K562 (cell line): ENCODE measurements around the gene ADD3. TPM values are rescaled to one million over a fixed set of nuclear protein-coding genes. Genes with fewer than 3 reads are reported as not detected.

Experiments
- CEBPG ChIP-seq, 3 experiments: fragments of 200-800 bp in 1 of 3; sonication (Bioruptor generic) in 1 of 3; sonication (generic) in 1 of 3; formaldehyde crosslinking in 1 of 3; IDR thresholded peaks in 2 of 3; conservative IDR thresholded peaks in 1 of 3; 2 replicates each; pipeline versions ENCODE4 v1.6.1 to v1.8.0; 2016 to 2022; ENCODE audit warnings: missing compliant biosample characterization in 2 of 3, missing genetic modification characterization in 2 of 3, mild to moderate bottlenecking in 1 of 3, missing genetic modification reagents in 1 of 3
- CHD4 ChIP-seq: fragments of 200-600 bp; sonication (generic); IDR thresholded peaks from 3 replicates; pipeline ENCODE4 v1.6.1; 2012; ENCODE audit warnings: low read depth, mild to moderate bottlenecking, mixed read lengths, low read length, inconsistent platforms; ENCODE audit not compliant: insufficient read depth, insufficient replicate concordance, poor library complexity, severe bottlenecking
- ILF3 ChIP-seq: fragments of 450-650 bp; IDR thresholded peaks from 2 replicates; pipeline ENCODE4 v1.6.1; 2018; ENCODE audit warnings: antibody characterized with exemption, mild to moderate bottlenecking, moderate library complexity, borderline replicate concordance
- KLF13 ChIP-seq: fragments of 450-650 bp; IDR thresholded peaks from 2 replicates; pipeline ENCODE4 v1.6.1; 2016; ENCODE audit warnings: missing genetic modification characterization, low read depth, mild to moderate bottlenecking, missing compliant biosample characterization, moderate library complexity, borderline replicate concordance
- NEUROD1 ChIP-seq: fragments of 150-350 bp; IDR thresholded peaks from 2 replicates; pipeline ENCODE4 v1.6.1; 2014; ENCODE audit warnings: borderline replicate concordance, low read length, low read depth; ENCODE audit not compliant: partially characterized antibody
- RCOR1 ChIP-seq, 2 experiments: IDR thresholded peaks; 2 replicates each; pipeline ENCODE4 v1.6.1; 2012; ENCODE audit warnings: low read depth in 2 of 2, low read length in 2 of 2, borderline replicate concordance in 1 of 2, improper control_type of control experiment in 1 of 2
- SAFB2 ChIP-seq: fragments of 200-400 bp; formaldehyde crosslinking; IDR thresholded peaks from 2 replicates; pipeline ENCODE4 v1.6.1; 2018; ENCODE audit warnings: borderline replicate concordance, low read length, low read depth, moderate library complexity; ENCODE audit not compliant: severe bottlenecking
- SMARCA4 ChIP-seq: fragments of 450-650 bp; IDR thresholded peaks from 2 replicates; pipeline ENCODE4 v1.6.1; 2016
- STAT6 ChIP-seq: sonication (generic); formaldehyde crosslinking; IDR thresholded peaks from 2 replicates; pipeline ENCODE4 v1.8.1; 2023; ENCODE audit warnings: mild to moderate bottlenecking, missing genetic modification reagents
- TAF1 ChIP-seq: IDR thresholded peaks from 2 replicates; pipeline ENCODE4 v1.6.1; 2011; ENCODE audit warnings: mild to moderate bottlenecking, low read length, moderate library complexity; ENCODE audit not compliant: insufficient read depth, control insufficient read depth, severe bottlenecking; ENCODE audit errors: extremely low read depth
- TCF3 ChIP-seq: sonication (generic); formaldehyde crosslinking; IDR thresholded peaks from 2 replicates; pipeline ENCODE4 v1.4.0; 2020; ENCODE audit warnings: mild to moderate bottlenecking, missing genetic modification reagents
- THAP7 ChIP-seq: fragments of 250-450 bp; sonication (Bioruptor Pico); IDR thresholded peaks from 2 replicates; pipeline ENCODE4 v1.5.0; 2021
- TRIM24 ChIP-seq, 2 experiments: fragments of 450-650 bp; IDR thresholded peaks; 2 replicates each; pipeline ENCODE4 v1.6.1; 2016
- ZFX ChIP-seq: sonication (generic); formaldehyde crosslinking; IDR thresholded peaks from 2 replicates; pipeline ENCODE4 v1.8.0; 2022; ENCODE audit warnings: mild to moderate bottlenecking, missing genetic modification reagents, moderate library complexity
- polyA plus RNA-seq, 8 experiments: library from polyadenylated mRNA; depleted of rRNA in 4 of 8; stranded (reverse) in 5 of 8; unstranded in 3 of 8; fragments of >200 nt; fragmentation: Nextera tagmentation in 2 of 8; fragmentation: Illumina TruSeq in 1 of 8; extraction: Ambion mirVana in 2 of 8; extraction: Trizol in 1 of 8; gene quantifications; 2 replicates each; pipeline versions ENCODE4 v1.2.1 to v1.2.3, GENCODE V29; 2011 to 2014; ENCODE audit warnings: inconsistent platforms in 1 of 8, missing spikeins in 1 of 8
- total RNA-seq, 7 experiments: library from RNA; depleted of rRNA in 6 of 7; stranded (reverse); fragments of >200 nt in 6 of 7; fragmentation: Illumina TruSeq in 2 of 7; extraction: Trizol in 2 of 7; gene quantifications; 2 replicates each; pipeline versions ENCODE4 v1.2.1 to v1.2.3, GENCODE V29; 2011 to 2021; ENCODE audit warnings: low replicate concordance in 1 of 7
- TF ChIP-seq, protein P1 (sequence below): fragments of 450-650 bp; conservative IDR thresholded peaks from 2 replicates; pipeline ENCODE4 v1.6.1; 2016; ENCODE audit warnings: missing genetic modification characterization, low read depth, mild to moderate bottlenecking, missing compliant biosample characterization, moderate library complexity
- TF ChIP-seq, protein P2 (sequence below): sonication (generic); formaldehyde crosslinking; IDR thresholded peaks from 2 replicates; pipeline ENCODE4 v1.8.1; 2023; ENCODE audit warnings: missing genetic modification reagents, mild to moderate bottlenecking, borderline replicate concordance

ADD3 gene
- total and polyA plus RNA-seq, 9 of the 15 experiments (the other 6 are each of a cell fraction or from before 2014, with no cell fraction given): 13.2 to 125 (median 31.7) TPM

- TF ChIP-seq CEBPG (CRISPR knock-in tag; IDR thresholded peaks at IDR 0.05) (no peak), CEBPG (tag; conservative IDR thresholded peaks at IDR 0.05 in 1 of 2, IDR thresholded peaks at IDR 0.05 in 1 of 2) (peak; percentile 81 to 86), CHD4 (no peak), TAF1 (no peak), KLF13 (no peak), ILF3 (no peak), SMARCA4 (peak; percentile 78), STAT6 (CRISPR knock-in tag) (no peak), TCF3 (peak; percentile 34; the same call in 1 of the 2 replicates), RCOR1 (IDR thresholded peaks at IDR 0.05; ENCODE audit: borderline replicate concordance in 1 of 2, low read depth in 2 of 2, low read length in 2 of 2) (peak; percentile 20 to 90; a peak in 2 of 4 replicates), THAP7 (CRISPR knock-in tag) (no peak), ZFX (CRISPR knock-in tag) (no peak), SAFB2 (no peak), TRIM24 (IDR thresholded peaks at IDR 0.05) (peak; percentile 33 to 54; a peak in 2 of 4 replicates), NEUROD1 (peak; percentile 18)
- TF ChIP-seq, protein P1, sequence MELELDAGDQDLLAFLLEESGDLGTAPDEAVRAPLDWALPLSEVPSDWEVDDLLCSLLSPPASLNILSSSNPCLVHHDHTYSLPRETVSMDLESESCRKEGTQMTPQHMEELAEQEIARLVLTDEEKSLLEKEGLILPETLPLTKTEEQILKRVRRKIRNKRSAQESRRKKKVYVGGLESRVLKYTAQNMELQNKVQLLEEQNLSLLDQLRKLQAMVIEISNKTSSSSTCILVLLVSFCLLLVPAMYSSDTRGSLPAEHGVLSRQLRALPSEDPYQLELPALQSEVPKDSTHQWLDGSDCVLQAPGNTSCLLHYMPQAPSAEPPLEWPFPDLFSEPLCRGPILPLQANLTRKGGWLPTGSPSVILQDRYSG (tag): no peak
- TF ChIP-seq, protein P2, sequence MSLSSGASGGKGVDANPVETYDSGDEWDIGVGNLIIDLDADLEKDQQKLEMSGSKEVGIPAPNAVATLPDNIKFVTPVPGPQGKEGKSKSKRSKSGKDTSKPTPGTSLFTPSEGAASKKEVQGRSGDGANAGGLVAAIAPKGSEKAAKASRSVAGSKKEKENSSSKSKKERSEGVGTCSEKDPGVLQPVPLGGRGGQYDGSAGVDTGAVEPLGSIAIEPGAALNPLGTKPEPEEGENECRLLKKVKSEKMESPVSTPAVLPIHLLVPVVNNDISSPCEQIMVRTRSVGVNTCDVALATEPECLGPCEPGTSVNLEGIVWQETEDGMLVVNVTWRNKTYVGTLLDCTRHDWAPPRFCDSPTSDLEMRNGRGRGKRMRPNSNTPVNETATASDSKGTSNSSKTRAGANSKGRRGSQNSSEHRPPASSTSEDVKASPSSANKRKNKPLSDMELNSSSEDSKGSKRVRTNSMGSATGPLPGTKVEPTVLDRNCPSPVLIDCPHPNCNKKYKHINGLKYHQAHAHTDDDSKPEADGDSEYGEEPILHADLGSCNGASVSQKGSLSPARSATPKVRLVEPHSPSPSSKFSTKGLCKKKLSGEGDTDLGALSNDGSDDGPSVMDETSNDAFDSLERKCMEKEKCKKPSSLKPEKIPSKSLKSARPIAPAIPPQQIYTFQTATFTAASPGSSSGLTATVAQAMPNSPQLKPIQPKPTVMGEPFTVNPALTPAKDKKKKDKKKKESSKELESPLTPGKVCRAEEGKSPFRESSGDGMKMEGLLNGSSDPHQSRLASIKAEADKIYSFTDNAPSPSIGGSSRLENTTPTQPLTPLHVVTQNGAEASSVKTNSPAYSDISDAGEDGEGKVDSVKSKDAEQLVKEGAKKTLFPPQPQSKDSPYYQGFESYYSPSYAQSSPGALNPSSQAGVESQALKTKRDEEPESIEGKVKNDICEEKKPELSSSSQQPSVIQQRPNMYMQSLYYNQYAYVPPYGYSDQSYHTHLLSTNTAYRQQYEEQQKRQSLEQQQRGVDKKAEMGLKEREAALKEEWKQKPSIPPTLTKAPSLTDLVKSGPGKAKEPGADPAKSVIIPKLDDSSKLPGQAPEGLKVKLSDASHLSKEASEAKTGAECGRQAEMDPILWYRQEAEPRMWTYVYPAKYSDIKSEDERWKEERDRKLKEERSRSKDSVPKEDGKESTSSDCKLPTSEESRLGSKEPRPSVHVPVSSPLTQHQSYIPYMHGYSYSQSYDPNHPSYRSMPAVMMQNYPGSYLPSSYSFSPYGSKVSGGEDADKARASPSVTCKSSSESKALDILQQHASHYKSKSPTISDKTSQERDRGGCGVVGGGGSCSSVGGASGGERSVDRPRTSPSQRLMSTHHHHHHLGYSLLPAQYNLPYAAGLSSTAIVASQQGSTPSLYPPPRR: no peak
Observed at GRCh38 chr10:110067960-110068770, 60.4 kb downstream of the ADD3 start (continued).
